Measurements from ENCODE around the gene MIOS. TPM values are rescaled to one million over a fixed set of nuclear protein-coding genes. Genes with fewer than 3 reads are reported as not detected.
A peak's percentile ranks its signal among the peaks of the same experiment; 100 is the strongest.

Gene MIOS
- polyA plus RNA-seq, 3 donors from 2014 or later = 17.4 to 20.6 (median 19.4) TPM

DNA sequence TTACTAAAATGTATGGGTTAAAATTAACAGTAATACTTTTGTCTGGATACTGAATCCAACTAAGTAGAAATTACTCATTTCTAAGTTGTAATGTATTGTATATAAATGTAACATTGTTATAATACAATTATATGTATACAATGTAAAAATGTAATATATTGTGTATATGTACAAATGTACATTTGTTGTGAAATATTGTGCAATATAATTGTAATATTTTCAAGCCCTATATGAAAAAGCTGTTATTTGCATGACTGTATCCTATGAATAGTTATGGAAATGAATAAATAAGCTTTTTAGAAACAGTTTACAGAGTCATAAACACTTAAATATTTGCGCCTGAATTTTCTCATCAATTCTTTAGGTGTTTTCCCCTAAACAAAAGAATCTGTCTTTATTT is 53.6 kb downstream of the MIOS start:
- H3K27me3 Mint-ChIP-seq (ENCODE audit: low read depth in 3 of 3) = peaks cover 1 to 4% (median 2%) of the 10 kb centered on the region in 3 donors
- no peak overlapping the region for H3K4me3 Mint-ChIP-seq
- no peaks in the 10 kb centered on the region for H3K36me3 Mint-ChIP-seq
- no peaks in the 10 kb centered on the region for H3K4me1 Mint-ChIP-seq
- DNase-seq = no peak
- H3K27ac Mint-ChIP-seq = no peak overlapping the region
- H3K9me3 Mint-ChIP-seq = no peaks in the 10 kb centered on the region

DNA sequence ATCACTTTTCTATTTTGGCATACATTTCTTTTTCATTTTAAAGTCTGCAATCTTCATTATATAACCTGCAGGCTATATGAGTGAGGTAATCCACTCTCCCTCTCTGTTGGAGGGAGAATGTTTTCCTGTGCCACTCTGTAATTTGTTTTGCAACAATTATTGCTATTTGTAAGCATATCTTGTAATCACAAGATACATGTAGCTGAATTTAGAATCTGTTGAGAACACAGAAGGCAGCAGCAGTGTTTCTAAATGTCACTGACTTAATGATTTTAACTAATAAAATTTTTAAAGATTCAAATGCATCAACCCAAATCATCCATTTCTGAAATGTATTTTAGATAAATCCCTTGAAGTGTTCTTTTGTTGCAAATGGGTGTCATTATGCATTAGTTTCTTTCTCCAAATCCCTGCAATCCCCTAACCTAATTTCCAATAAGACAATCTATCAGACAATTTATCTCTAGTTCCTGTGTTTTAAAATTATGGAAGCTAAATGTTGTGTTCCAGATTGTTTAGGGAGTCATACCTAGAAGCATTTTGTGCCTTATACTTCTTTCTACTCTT is 54.0 kb downstream of the MIOS start:
- Mint-ChIP-seq H3K27ac (no peak overlapping the region), H3K4me3 (no peak overlapping the region), H3K9me3 (peaks cover 0 to 2% (median 0%) of the 10 kb centered on the region in 6 donors), H3K36me3 (peaks cover 0 to under 1% (median 0%) of the 10 kb centered on the region in 3 donors), H3K27me3 (ENCODE audit: low read depth in 3 of 3) (peaks cover 1 to 4% (median 2%) of the 10 kb centered on the region in 3 donors), H3K4me1 (no peaks in the 10 kb centered on the region)
- DNase-seq = no peak

DNA sequence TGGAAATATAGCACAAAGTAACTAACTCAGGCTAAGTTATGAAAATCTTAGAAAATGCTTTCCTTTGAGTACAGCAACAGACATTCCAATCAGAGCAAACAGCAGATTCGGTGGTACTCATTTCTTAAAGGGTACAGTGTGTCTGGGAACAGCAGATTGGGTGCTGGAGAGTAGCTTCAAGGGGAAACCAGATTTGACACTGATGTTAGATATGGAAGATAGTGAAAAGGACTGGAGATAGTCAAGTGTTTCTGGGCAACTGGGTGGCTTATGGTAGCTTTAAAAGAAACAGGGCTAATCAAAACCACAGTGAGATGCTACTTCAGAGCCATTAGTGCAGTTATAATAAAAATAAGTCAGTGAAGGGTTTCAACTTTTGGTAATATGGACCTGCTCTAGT is 61.8 kb downstream of the MIOS start:
- Mint-ChIP-seq H3K9me3 (peaks cover 0 to 8% (median 2%) of the 10 kb centered on the region in 6 donors), H3K27ac (no peak overlapping the region), H3K4me3 (no peak overlapping the region), H3K27me3 (ENCODE audit: low read depth in 3 of 3) (peaks cover 0 to 12% (median 4%) of the 10 kb centered on the region in 3 donors), H3K4me1 (no peaks in the 10 kb centered on the region), H3K36me3 (peaks cover 5 to 12% (median 9%) of the 10 kb centered on the region in 3 donors)
- no peak for DNase-seq

DNA sequence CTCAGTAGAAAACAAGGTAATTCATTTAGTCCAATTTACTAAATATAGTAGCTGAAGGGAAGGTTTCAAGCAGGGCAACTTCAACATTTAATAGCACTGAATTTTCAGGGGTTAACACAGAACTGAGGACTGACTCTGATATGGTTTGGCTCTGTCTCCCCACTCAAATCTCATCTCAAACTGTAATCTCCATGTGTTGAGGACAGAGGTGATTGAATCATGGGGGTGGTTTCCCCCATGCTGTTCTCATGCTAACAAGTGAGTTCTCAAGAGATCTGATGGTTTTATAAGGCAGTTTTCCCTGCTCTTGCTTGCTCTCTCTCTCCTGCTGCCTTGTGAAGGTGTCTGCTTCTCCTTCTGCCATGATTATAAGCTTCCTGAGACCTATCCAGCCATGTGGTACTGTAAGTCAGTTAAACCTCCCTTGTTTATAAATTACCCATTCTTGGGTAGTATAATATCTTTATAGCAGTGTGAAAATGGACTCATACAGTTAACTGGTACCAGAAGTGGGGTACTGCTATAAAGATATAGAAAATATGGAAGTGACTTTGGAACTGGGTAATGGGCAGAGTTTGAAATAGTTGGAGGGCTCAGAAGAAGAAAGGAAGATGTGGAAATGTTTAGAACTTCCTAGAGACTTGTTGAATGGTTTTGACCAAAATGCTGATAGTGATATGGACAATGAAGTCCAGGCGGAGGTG is 64.1 kb downstream of the MIOS start:
- Mint-ChIP-seq H3K36me3 (peaks cover 9 to 16% (median 12%) of the 10 kb centered on the region in 3 donors), H3K27me3 (ENCODE audit: low read depth in 3 of 3) (peaks cover 0 to 12% (median 4%) of the 10 kb centered on the region in 3 donors), H3K4me1 (no peaks in the 10 kb centered on the region), H3K27ac (no peak overlapping the region), H3K4me3 (no peak overlapping the region), H3K9me3 (peaks cover 0 to 6% (median 2%) of the 10 kb centered on the region in 6 donors)
- no peak for DNase-seq

DNA sequence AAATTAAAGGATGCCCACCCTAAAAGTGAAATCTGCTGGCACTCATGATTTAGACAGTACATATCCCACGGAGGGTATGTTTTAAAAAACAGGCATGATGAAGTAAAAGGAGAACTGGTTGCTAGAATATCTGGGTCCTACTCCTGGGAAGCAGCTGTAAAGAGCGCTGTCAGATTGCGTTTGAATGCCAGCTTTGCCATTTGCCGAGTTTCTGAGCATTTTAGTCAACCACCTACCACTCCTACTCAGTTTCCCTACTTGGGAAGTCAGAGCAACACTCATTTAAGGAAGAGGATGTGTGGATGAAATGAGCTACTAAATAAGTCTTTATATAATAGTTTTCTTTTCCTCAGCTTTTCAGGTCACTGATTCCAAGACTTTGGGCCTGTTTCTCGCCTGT is 72.7 kb downstream of the MIOS start:
- H3K4me3 Mint-ChIP-seq = peak overlapping the region; percentile 90 to 99 (median 98)
- H3K4me1 Mint-ChIP-seq = peaks cover 32 to 59% of the 10 kb centered on the region in 2 donors
- H3K27me3 Mint-ChIP-seq (ENCODE audit: low read depth in 3 of 3) = peaks cover 6 to 14% (median 6%) of the 10 kb centered on the region in 3 donors
- peak overlapping the region; percentile 91 to 99 (median 97) for H3K27ac Mint-ChIP-seq
- no peak for DNase-seq
- peaks cover 4 to 22% (median 12%) of the 10 kb centered on the region in 3 donors for H3K36me3 Mint-ChIP-seq
- H3K9me3 Mint-ChIP-seq = no peaks in the 10 kb centered on the region

DNA sequence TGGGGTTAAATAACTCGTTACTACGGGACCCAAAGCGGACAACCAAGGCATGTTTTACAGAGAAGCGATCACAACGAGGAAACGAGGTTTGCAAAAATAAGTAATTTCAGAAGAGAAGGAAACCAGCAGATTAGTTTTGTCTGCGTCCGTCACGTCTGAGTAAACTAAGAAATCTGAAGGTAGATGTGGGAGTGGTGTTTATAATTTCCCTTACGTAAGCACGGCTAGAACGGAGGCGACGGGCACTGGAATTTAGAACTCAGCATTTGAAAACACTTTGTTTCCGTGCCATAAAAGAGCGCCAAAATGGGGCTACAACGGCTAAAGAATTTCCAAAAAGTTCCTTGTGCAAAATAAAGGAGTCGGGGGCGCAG is 73.2 kb downstream of the MIOS start:
- peaks cover 32 to 63% of the 10 kb centered on the region in 2 donors for H3K4me1 Mint-ChIP-seq

DNA sequence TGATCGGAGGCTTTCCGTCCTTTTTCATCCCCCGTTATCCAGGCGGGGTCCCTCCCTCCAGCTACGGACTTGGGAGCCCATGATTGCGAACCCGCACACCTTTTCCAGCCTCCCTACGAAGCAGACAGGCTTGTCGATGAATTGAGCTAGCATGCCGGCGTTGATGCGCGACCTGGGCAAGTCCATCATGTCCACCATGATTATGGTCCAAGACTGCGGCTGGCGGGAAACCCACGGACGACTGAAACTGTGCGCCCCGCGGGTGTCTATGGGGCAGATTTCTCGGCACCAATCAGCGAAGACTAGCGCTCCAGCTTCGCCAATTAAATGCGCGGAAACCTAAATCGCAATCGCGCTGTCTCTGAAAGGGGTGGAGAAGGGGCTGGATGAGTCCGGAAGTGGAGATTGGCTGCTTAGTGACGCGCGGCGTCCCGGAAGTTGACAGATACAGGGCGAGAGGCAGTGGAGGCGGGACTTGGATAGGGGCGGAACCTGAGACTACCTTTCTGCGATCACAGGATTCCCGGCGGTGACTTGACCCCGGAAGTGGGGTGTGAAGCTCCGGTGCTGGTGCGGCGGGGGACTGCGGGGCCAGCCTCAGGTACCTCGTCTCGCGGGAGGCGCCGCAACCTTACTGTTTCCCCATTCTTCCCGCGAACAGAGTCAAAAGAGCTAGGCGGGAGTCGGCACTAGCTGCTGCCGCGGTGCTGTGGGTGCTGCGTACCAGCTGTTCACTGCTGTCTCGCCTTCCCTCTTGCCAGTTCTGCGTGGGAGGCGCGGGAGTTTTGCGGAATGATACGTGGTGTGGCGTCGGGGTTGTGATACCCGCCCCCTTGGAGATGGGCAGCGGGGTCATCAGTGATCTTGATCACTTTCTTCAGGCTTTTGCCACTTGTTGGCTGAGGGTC is 73.8 kb downstream of the MIOS start, which contains the start of gene UMAD1:
Gene UMAD1, plus strand, starts transcription at position 532 of the 908 bp plus-strand sequence. CDS start 32,620 bp downstream, outside the sequence.
- Mint-ChIP-seq H3K4me3 (peak within 1 kb of the TSS; percentile 90 to 99 (median 98)), H3K4me1 (peaks cover 32 to 63% of the 10 kb centered on the region in 2 donors), H3K9me3 (no peaks in the 10 kb centered on the region), H3K36me3 (peaks cover 0 to 21% (median 17%) of the 10 kb centered on the region in 3 donors), H3K27me3 (ENCODE audit: low read depth in 3 of 3) (peaks cover 6 to 14% (median 6%) of the 10 kb centered on the region in 3 donors), H3K27ac (peak within 1 kb of the TSS; percentile 91 to 99 (median 97))
- DNase-seq = peak; percentile 98 to 99 (median 98)

More for the DNA sequence above, 73.2 kb downstream of the MIOS start:
- Mint-ChIP-seq H3K36me3 (peaks cover 2 to 25% (median 16%) of the 10 kb centered on the region in 3 donors), H3K27ac (peak overlapping the region; percentile 91 to 99 (median 97)), H3K4me3 (peak overlapping the region; percentile 90 to 99 (median 98)), H3K27me3 (ENCODE audit: low read depth in 3 of 3) (peaks cover 6 to 14% (median 6%) of the 10 kb centered on the region in 3 donors), H3K9me3 (no peaks in the 10 kb centered on the region)
- DNase-seq = peak in 2 of 3 donors; percentile 59 to 61

DNA sequence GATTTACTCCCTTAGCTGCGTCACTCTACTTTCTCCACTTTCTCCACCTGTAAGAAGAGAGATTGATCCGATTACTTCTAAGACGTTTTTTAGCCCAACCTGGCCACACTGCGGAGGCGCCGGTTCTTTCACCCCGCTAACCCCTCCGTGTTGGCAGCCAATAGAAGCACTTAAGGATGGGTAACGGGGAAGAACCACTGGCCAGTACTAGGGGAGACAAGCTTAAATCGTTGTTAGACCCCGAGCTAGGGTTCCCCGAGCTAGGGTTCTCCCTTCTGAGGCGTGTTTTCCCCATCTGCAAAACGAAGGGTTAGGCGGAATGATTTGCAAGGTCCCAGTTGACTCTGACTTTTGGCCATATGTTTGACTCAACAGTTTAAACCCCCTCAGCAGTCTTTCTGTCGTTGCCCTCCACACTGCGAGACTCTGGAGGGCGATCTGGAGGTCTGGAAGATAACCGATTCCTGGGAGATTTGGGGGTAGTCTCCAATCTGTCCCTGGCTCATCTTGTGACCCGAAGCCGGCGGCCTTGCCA is 74.5 kb downstream of the MIOS start:
- H3K36me3 Mint-ChIP-seq = peaks cover 0 to 23% (median 21%) of the 10 kb centered on the region in 3 donors
- H3K27me3 Mint-ChIP-seq (ENCODE audit: low read depth in 3 of 3) = peaks cover 6 to 14% (median 6%) of the 10 kb centered on the region in 3 donors
- H3K4me3 Mint-ChIP-seq = peak overlapping the region; percentile 90 to 99 (median 98)
- H3K27ac Mint-ChIP-seq = peak overlapping the region; percentile 91 to 99 (median 97)
- H3K9me3 Mint-ChIP-seq = no peaks in the 10 kb centered on the region
- H3K4me1 Mint-ChIP-seq = peaks cover 32 to 63% of the 10 kb centered on the region in 2 donors
- DNase-seq = no peak

DNA sequence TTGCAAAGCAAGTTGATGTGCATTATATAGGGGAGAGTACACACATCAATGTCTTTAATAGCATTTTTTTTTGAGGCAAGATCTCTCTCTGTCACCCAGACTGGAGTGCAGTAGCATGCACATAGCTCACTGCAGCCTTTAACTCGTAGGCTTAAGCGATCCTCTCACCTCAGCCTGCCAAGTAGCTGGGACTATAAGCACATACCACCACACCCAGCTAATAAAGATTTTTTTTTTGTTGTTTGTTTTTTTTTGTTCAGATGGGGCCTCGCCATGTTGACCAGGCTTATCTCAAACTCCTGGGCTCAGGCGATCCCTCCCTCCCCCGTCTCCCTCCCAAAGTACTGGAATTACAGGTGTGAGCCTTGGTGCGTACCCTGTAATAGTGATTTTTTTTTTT is 75.4 kb downstream of the MIOS start:
- Mint-ChIP-seq H3K27ac (peak overlapping the region in 4 of 6 donors; percentile 91 to 98 (median 96)), H3K4me1 (peaks cover 32 to 63% of the 10 kb centered on the region in 2 donors), H3K4me3 (peak overlapping the region; percentile 90 to 99 (median 98)), H3K9me3 (no peaks in the 10 kb centered on the region), H3K27me3 (ENCODE audit: low read depth in 3 of 3) (peaks cover 6 to 14% (median 6%) of the 10 kb centered on the region in 3 donors), H3K36me3 (peaks cover 0 to 20% (median 18%) of the 10 kb centered on the region in 3 donors)
- DNase-seq = no peak

DNA sequence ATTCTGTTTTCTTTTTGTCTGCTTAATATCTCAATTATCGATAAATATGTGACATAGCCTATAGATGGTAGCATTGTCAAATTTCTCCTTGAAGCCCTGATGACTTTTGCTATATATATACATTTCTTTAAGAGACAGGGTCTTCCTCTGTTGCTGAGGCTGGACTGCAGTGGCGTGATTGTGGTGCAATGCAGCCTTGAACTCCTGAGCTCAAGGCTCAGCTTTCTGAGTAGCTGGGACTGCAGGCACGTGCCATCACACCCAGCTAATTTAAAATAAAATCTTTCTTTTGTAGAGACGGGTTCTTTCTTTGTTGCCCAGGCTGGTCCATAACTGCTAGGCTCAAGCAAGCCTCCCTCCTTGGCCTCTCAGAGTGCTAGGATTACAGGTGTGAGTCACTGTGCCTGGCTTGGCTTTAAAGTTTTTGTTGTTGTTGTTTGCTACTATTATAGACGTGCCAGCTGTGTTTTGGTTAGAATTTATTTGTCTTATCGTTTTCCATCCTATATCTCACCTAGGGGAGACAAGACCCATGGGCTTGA is 80.9 kb downstream of the MIOS start:
- H3K27ac Mint-ChIP-seq = no peak overlapping the region
- no peaks in the 10 kb centered on the region for H3K27me3 Mint-ChIP-seq (ENCODE audit: low read depth in 3 of 3)

DNA sequence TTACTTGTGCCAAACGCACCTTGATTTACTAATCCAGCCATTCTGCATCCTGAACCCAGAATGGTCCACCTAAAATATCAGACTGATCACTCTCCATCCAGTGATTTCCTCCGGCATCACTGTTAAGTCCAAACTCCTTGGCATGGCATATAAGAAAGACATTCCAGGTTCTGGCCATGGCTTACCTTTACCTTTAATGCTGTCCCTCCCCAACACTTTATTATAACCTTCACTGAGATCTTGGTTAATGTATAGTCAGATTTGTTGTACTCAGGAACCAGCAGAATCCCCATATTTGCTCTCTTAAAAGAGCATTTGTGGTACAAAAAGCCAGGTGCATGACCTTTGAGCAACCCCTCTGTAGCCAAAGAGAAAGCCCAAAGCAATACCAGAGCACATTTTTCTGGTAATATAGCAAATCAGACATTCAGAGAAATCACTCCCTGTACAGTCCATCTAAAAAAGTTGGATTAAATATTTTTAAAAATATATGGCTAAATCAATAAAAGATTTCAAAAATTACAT is 84.1 kb downstream of the MIOS start:
- H3K4me3 Mint-ChIP-seq = no peak overlapping the region
- no peak for DNase-seq
- H3K4me1 Mint-ChIP-seq = peaks cover 27 to 36% of the 10 kb centered on the region in 2 donors
- H3K27ac Mint-ChIP-seq = no peak overlapping the region
- H3K9me3 Mint-ChIP-seq = no peaks in the 10 kb centered on the region
- H3K27me3 Mint-ChIP-seq (ENCODE audit: low read depth in 3 of 3) = no peaks in the 10 kb centered on the region
- H3K36me3 Mint-ChIP-seq = peaks cover 0 to 3% (median 2%) of the 10 kb centered on the region in 3 donors

More for the DNA sequence above, 80.9 kb downstream of the MIOS start:
- no peak for DNase-seq
- Mint-ChIP-seq H3K4me1 (peaks cover 15 to 42% of the 10 kb centered on the region in 2 donors), H3K36me3 (peaks cover 0 to 20% (median 18%) of the 10 kb centered on the region in 3 donors), H3K9me3 (no peaks in the 10 kb centered on the region), H3K4me3 (no peak overlapping the region)

DNA sequence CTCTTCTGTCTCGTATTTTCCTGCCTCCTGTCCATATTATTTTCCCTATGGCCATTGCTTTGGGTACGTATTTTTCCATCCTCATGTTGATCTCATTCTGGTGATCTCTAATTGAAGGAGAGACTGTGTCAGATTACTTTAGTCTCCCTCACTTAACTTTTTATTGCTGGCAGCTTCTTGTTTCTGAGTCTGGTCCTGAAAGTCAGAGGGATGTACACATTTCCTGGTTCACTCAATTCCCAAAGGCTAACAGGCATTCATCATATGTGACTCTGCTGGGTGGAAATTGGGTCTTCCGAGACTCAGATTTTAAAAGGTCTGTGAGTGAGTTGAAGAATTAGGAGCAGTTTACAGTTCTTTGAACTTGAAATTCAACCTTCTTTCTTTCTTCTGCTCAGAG is 84.8 kb downstream of the MIOS start:
- Mint-ChIP-seq H3K9me3 (no peaks in the 10 kb centered on the region), H3K27ac (peak overlapping the region in 1 of 6 donors; percentile 14), H3K4me1 (peaks cover 27 to 36% of the 10 kb centered on the region in 2 donors), H3K4me3 (no peak overlapping the region), H3K27me3 (ENCODE audit: low read depth in 3 of 3) (no peaks in the 10 kb centered on the region), H3K36me3 (no peaks in the 10 kb centered on the region)
- DNase-seq = no peak

Data from immature natural killer cell (primary cell).